NCI-H1048 (cell line): ENCODE results near the gene RIMBP2.
"Not testable (repeated sequence)": the region's sequence is repeated elsewhere in the genome, so short reads cannot be mapped to it uniquely, and the experiment has no call there.

ENCODE experiments used
- DNase-seq: peaks from one replicate; lab custom pipeline; 2025; lab: John Stamatoyannopoulos, UW

Gene RIMBP2

GRCh38 chr12:130658145-130658911 lies 57.8 kb downstream of the RIMBP2 start:
- no peak for DNase-seq

- no peak for DNase-seq
These were observed 59.7 kb downstream of the RIMBP2 start for GRCh38 chr12:130656411-130656810.

DNA sequence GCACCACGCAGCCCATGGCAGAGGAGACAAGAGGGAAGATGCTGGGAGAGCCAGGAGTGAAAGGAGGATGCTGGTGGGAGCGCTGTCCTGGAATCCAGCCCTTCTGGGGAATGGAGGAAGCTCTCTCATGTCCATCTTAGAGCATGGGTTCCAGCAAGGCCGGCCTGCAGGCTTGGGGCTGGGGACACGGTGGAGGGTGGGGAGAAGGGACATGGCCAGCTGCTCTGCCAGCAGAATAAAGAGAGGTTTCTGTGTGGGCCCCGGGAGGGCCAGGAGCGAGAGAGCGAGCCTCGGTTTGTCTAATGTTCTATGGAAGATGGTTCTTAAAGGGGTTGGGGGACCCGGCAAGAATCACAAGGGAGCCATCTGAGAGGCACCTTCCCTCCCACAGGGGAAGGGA lies 60.2 kb downstream of the RIMBP2 start:
- no peak for DNase-seq

DNA sequence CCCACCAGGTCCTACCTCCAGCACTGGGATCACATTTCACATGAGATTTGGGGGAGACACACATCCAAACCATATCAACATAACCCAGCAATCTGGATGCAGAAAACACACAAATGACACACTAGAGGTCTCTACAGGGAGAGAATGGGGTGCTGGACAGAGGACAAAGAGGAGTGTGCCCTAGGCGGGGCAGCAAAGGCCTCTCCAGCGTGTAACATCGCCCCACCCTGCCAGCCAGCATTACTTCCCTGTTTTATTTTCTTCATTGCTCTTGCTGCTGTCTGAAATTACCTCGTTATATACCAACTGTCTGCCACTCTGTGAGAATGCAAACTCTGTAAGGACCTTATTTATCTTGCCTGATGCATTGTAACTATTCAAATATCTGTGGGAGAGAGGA lies 61.1 kb downstream of the RIMBP2 start:
- DNase-seq, result no peak

DNA sequence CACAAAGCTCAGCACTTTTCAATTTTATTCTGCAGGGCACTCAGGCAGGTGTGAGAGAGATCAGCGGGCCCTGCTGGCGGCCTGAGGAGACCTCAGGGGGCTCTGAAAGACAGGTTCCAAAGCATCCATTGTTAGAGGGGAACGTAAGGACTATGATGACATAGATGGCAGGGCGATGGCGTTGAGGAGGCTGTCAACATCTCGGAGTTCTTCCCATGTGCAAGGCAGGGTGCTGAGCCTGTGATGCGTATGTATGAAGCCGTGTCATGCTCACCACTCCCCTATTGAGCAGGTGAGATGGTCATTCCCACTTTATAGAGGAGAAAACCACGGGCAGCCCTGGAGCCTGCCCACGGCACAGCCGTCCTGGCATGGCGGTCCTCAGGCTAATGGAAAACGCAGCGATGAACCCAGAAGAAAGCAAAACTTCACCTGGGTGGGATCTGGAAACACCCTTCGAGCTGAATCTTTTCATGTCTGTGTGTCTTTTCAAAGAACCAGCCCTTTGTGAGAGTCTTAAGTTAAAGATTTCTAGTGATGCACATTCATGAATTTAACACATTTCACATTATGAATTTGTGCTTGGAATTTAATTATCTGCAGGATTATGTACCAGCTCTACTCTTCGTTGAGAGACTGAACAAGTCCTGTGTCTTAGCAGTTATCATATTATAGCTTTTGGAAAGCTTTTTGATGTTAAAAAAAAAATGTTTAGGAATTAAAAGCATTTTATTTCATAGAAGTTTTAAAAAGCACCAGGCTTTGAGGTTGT lies 64.7 kb downstream of the RIMBP2 start:
- DNase-seq, result no peak

DNA sequence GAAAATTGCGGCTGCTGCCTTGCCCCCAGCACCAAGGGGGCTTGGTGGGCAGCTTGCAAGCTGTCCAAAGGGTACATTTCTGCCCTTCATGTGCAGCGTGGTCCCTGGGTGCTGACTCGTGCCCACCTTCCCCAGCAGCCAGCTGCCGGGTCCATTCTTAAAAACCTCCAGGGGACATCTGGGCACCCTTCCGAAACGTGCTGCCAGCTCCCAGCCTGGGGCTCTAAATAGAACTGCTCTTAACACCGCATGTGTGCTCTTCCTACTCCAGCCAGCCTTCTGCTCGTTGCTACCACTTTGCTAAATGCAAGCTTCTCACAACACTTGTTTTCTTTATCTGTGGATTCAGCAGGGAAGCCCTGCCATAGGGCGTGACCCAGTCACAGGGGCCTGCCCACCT lies 66.0 kb downstream of the RIMBP2 start:
- no peak for DNase-seq

DNA sequence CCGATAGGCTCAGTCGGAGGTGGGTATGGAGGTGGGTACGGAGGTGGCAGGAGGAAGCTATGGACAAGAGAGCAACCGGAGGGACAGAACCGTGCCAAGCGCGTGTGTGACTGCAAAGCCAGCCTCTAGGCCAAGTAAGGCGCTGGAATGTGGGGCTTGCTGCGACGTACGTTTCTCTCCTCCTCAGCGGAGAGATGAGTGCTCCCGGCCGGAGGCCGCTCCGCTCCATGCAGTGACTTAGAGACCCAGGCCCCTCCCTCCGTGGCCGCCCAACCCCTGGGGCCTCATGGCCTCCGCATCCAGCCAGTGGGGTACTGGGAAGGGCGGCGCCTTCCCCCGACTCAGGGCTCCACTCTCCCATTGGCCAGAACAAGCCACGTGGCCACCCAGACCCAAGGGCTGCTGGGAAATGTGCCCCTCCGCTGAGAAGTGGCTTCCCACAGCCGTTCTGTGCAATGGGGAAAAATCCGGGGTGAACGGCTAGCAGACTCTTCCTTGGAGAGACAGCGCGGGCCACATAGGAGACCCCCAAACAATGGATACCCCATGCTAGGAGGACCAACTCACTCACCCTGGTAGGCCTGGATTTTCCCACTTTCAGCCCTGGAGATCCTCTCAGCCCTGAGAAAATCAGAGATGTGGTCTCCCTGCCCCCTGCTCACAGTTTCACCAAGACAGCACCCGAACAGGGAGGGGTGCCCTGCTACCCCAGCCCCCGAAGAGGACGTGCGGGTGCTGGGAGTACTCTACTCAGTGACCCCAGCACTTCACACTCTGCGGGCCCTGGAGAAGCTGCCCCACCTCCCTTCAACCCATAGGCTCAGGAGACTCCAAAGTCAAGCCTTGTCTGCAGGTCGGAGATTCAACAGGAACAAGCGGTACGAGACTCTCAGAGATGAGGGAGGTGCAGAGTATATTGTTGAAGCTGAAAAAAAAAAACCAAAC lies 66.7 kb downstream of the RIMBP2 start:
- no peak for DNase-seq

- DNase-seq, result no peak
These were observed 68.3 kb downstream of the RIMBP2 start for GRCh38 chr12:130647814-130648213.

DNA sequence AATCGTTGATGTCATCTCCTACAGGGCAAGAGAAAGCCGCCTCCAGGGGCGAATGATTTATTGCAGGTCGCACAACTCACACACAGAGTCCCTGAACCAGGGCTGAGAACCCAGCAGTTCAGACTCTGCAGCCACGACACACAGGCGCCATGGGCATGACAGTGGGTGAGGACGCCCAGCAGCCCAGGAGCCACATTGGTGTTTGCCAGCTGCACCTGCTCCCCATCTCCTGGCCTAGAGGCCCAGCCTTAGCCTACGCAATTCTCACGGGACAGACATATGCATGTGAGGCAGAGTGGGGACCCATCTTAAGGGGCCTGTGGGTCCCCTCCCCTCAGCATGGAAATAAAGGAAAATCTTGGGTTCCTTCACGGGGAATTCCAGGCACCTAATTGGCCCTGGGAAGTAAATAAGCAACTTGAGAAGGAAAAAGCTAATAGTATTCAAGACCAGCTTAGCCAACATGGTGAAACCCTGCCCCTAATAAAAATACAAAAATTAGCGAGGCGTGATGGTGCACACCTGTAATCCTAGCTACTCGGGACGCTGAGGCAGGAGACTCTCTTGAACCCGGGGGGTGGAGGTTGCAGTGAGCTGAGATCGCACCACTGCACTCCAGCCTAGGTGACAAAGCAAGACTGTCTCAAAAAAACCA lies 69.3 kb downstream of the RIMBP2 start:
- no peak for DNase-seq

GRCh38 chr12:130646191-130646590 lies 69.9 kb downstream of the RIMBP2 start:
- DNase-seq, result not testable (repeated sequence)

- no peak for DNase-seq
These were observed 70.3 kb downstream of the RIMBP2 start for GRCh38 chr12:130645751-130646150.

GRCh38 chr12:130644566-130644965 lies 71.5 kb downstream of the RIMBP2 start:
- DNase-seq, result no peak

- no peak for DNase-seq
These were observed 72.0 kb downstream of the RIMBP2 start for GRCh38 chr12:130644146-130644545.

- no peak for DNase-seq
These were observed 73.2 kb downstream of the RIMBP2 start for GRCh38 chr12:130642856-130643255.

GRCh38 chr12:130641533-130642184 lies 74.4 kb downstream of the RIMBP2 start:
- no peak for DNase-seq

GRCh38 chr12:130640901-130641300 lies 75.2 kb downstream of the RIMBP2 start:
- no peak for DNase-seq

DNA sequence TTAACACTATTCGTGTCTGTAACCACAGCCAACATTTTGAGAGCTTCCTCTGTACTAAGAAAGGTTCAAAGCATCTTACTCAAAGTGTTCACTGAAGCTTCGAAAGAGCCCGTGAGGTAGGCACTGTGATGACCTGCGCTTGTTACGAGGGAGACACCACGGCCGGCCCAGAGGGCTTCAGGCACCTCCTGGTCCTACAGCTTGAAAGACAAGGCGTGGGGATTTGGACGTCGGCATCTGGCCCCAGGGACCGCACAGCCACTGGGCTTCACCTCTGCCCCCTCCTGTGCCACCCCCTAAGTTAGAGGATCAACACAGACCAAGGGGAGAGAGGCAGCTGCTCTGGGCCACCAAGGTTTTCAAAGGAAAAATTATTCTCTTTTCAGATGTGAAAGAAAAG lies 75.6 kb downstream of the RIMBP2 start:
- DNase-seq, result no peak

- DNase-seq, result no peak
These were observed 76.3 kb downstream of the RIMBP2 start for GRCh38 chr12:130639476-130640424.

DNA sequence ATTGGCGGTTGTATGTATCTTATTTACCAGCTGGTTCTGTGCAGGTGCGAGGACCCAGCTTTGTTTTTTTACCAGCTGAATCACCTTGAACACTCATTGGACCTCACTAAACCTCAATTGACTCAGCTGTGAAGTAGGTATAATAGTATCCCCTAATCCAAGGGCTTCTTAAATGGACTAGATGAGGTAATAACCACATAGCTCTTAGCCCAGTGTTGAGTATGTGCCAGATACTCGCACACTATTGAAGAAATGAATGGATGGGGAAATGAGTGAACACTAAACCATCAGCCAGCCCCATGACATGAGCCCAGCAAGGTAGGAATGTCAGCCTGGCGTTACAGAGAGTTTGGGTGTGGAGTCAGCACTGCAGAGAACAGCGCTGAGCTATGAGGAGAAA lies 79.7 kb downstream of the RIMBP2 start:
- DNase-seq, result no peak

- no peak for DNase-seq
These were observed 81.2 kb downstream of the RIMBP2 start for GRCh38 chr12:130634866-130635265.
